GM23248 (cell line): ENCODE results near the gene NDUFB11.

Source experiments
- EZH2 ChIP-seq: fragments of 200-600 bp; sonication (generic); IDR thresholded peaks from 2 replicates; pipeline ENCODE4 v1.6.1; 2018; ENCODE audit warnings: antibody characterized with exemption, mild to moderate bottlenecking; ENCODE audit not compliant: insufficient read depth, poor library complexity, severe bottlenecking
- EZH2phosphoT487 ChIP-seq: fragments of 200-600 bp; sonication (generic); IDR thresholded peaks from 2 replicates; pipeline ENCODE4 v1.6.1; 2018; ENCODE audit warnings: antibody characterized with exemption, moderate library complexity, mild to moderate bottlenecking, low read depth; ENCODE audit not compliant: insufficient read depth

- TF ChIP-seq EZH2 (no peak), EZH2phosphoT487 (no peak)
Observed at GRCh38 chrX:47184486-47184885, 40.0 kb upstream of the NDUFB11 start.
